Gastroesophageal sphincter (tissue), 4 donors: ENCODE data around the gene TNNI3K. TPM values are rescaled to one million over a fixed set of nuclear protein-coding genes. Genes with fewer than 3 reads are reported as not detected.
A peak's percentile ranks its signal among the peaks of the same experiment; 100 is the strongest.

Experiments used
- ATAC-seq: fragments of 150-250 bp; one replicate; pipeline ENCODE4 v1.9.1; 2016; ENCODE audit warnings: mild to moderate bottlenecking, moderate library complexity
- H3K27ac ChIP-seq, 4 donors: fragments of 200-600 bp; sonication (generic) in 3 of 4; 1 replicate in 3 of 4; 2 replicates in 1 of 4; pipeline ENCODE4 v1.5.1; 2016 to 2019
- H3K27me3 ChIP-seq: fragments of 200-600 bp; sonication (generic); one replicate; pipeline ENCODE4 v1.5.1; 2019
- H3K36me3 ChIP-seq, 2 donors: fragments of 200-600 bp; sonication (generic); one replicate each; pipeline ENCODE4 v1.5.1; 2019; ENCODE audit warnings: control low read depth in 1 of 2
- H3K4me1 ChIP-seq, 3 donors: fragments of 200-600 bp; sonication (generic); 1 replicate in 2 of 3; 2 replicates in 1 of 3; pipeline ENCODE4 v1.5.1; 2016 to 2019; ENCODE audit warnings: control low read depth in 2 of 3
- H3K4me3 ChIP-seq, 2 donors: fragments of 200-600 bp; sonication (generic); one replicate each; pipeline ENCODE4 v1.5.1; 2019; ENCODE audit warnings: mild to moderate bottlenecking in 1 of 2, moderate library complexity in 1 of 2
- H3K9me3 ChIP-seq, 3 donors: fragments of 200-600 bp; sonication (generic); one replicate each; pipeline ENCODE4 v1.5.1; 2017 to 2019; ENCODE audit warnings: control low read depth in 2 of 3
- CTCF ChIP-seq, 4 experiments: fragments of 200-600 bp in 2 of 4; fragments of 450-650 bp in 2 of 4; sonication (generic) in 1 of 4; IDR thresholded peaks; one replicate each; pipeline ENCODE4 v1.5.1; 2017 to 2019; ENCODE audit warnings: antibody characterized with exemption in 4 of 4, mild to moderate bottlenecking in 2 of 4, moderate library complexity in 2 of 4
- EP300 ChIP-seq: sonication (generic); formaldehyde crosslinking; IDR thresholded peaks from one replicate; pipeline ENCODE4 v1.6.1; 2017; ENCODE audit warnings: antibody characterized with exemption, mild to moderate bottlenecking
- POLR2A ChIP-seq, 2 donors: fragments of 450-650 bp; IDR thresholded peaks; one replicate each; pipeline ENCODE4 v1.6.1; 2017; ENCODE audit warnings: antibody characterized with exemption in 2 of 2, mild to moderate bottlenecking in 2 of 2, moderate library complexity in 1 of 2
- POLR2AphosphoS5 ChIP-seq: sonication (generic); formaldehyde crosslinking; IDR thresholded peaks from one replicate; pipeline ENCODE4 v1.6.1; 2017; ENCODE audit warnings: antibody characterized with exemption
- WGBS, 2 donors: methylation state at CpG; one replicate each; pipeline ENCODE4 v1.1.5; 2018; ENCODE audit warnings: low coverage in 1 of 2; 5-methylcytosine and 5-hydroxymethylcytosine counted together
- total RNA-seq, 4 donors: library from RNA; depleted of rRNA; stranded (reverse); fragments of >200 nt; gene quantifications; one replicate each; pipeline ENCODE4 v1.1.0, GENCODE V29; 2016

Gene TNNI3K
- total RNA-seq, 4 donors from 2014 or later = 0.32 to 3.9 (median 2.9) TPM

GRCh38 chr1:74452035-74452434, 216.8 kb downstream of the TNNI3K start:
- H3K27me3 ChIP-seq = no peaks in the 10 kb centered on the region
- H3K36me3 ChIP-seq = no peaks in the 10 kb centered on the region
- TF ChIP-seq POLR2AphosphoS5 (no peak), CTCF (IDR thresholded peaks at IDR 0.05) (no peak), POLR2A (IDR thresholded peaks at IDR 0.05) (no peak), EP300 (no peak)
- no peak overlapping the region for H3K27ac ChIP-seq
- peaks cover 0 to 3% (median 0%) of the 10 kb centered on the region in 3 donors for H3K9me3 ChIP-seq
- no peak for ATAC-seq
- WGBS, 2 donors = 80 to 100% methylated on average over 1 of the region's 1 CpG
- H3K4me1 ChIP-seq = no peaks in the 10 kb centered on the region
- no peak overlapping the region for H3K4me3 ChIP-seq

- Histone ChIP-seq H3K4me1 (no peaks in the 10 kb centered on the region), H3K36me3 (no peaks in the 10 kb centered on the region), H3K27me3 (no peaks in the 10 kb centered on the region), H3K9me3 (peaks cover 0 to 3% (median 0%) of the 10 kb centered on the region in 3 donors), H3K27ac (no peak overlapping the region), H3K4me3 (no peak overlapping the region)
- WGBS, 2 donors = 44 to 83% methylated on average over 2 of the region's 2 CpGs
- TF ChIP-seq POLR2A (IDR thresholded peaks at IDR 0.05) (no peak), POLR2AphosphoS5 (no peak), EP300 (no peak), CTCF (IDR thresholded peaks at IDR 0.05) (no peak)
- ATAC-seq = no peak
Observed at GRCh38 chr1:74453277-74453676, 218.1 kb downstream of the TNNI3K start.

GRCh38 chr1:74455390-74455789, 220.2 kb downstream of the TNNI3K start:
- Histone ChIP-seq H3K27ac (no peak overlapping the region), H3K27me3 (no peaks in the 10 kb centered on the region), H3K36me3 (no peaks in the 10 kb centered on the region), H3K4me3 (no peak overlapping the region), H3K4me1 (no peaks in the 10 kb centered on the region), H3K9me3 (peaks cover 0 to 3% (median 0%) of the 10 kb centered on the region in 3 donors)
- TF ChIP-seq EP300 (no peak), CTCF (IDR thresholded peaks at IDR 0.05) (no peak), POLR2A (IDR thresholded peaks at IDR 0.05) (no peak), POLR2AphosphoS5 (no peak)
- no peak for ATAC-seq

DNA sequence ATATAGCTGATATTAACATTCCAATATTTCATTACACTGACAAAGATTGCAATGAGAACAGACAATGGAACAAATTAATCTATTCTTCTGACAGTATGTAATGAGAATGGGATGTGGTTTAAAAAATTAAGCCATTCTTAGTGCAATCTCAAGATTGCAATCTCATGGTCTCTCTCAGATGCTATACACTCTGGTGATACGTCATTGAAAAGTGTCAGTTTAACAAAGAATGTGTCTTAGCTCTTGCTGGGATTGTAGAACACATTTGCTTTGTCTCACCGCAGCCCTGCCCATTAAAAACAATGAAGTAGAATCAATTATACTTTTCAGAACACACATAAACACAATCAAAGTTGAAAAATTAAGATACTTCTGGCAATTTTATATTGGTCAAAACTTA, 222.1 kb downstream of the TNNI3K start:
- Histone ChIP-seq H3K27me3 (no peaks in the 10 kb centered on the region), H3K36me3 (no peaks in the 10 kb centered on the region), H3K9me3 (no peaks in the 10 kb centered on the region), H3K4me3 (no peak overlapping the region), H3K27ac (no peak overlapping the region), H3K4me1 (no peaks in the 10 kb centered on the region)
- 78 to 86% methylated on average over 2 of the region's 2 CpGs for WGBS, 2 donors
- no peak for TF ChIP-seq EP300
- no peak for TF ChIP-seq CTCF (IDR thresholded peaks at IDR 0.05)
- TF ChIP-seq POLR2AphosphoS5 = no peak
- no peak for TF ChIP-seq POLR2A (IDR thresholded peaks at IDR 0.05)
- no peak for ATAC-seq

GRCh38 chr1:74463333-74463988, 228.3 kb downstream of the TNNI3K start:
- Histone ChIP-seq H3K36me3 (no peaks in the 10 kb centered on the region), H3K9me3 (no peaks in the 10 kb centered on the region), H3K27me3 (no peaks in the 10 kb centered on the region), H3K4me1 (no peaks in the 10 kb centered on the region), H3K4me3 (no peak overlapping the region), H3K27ac (peak overlapping the region in 1 of 4 donors; percentile 9)
- ATAC-seq = peak; percentile 68
- 39 to 64% methylated on average over 7 to 9 of the region's 9 CpGs for WGBS, 2 donors
- TF ChIP-seq POLR2A (IDR thresholded peaks at IDR 0.05) (no peak), EP300 (no peak), CTCF (IDR thresholded peaks at IDR 0.05) (no peak), POLR2AphosphoS5 (no peak)
